Naive thymus-derived CD4-positive, alpha-beta T cell (primary cell): Measurements from ENCODE around the gene CIDEB. TPM values are rescaled to one million over a fixed set of nuclear protein-coding genes. Genes with fewer than 3 reads are reported as not detected.

Experiments used
- ATAC-seq: fragments of 150-1000 bp; cut with Tn5 transposase; 2 replicates; pipeline ENCODE4 v1.10.0; 2021; ENCODE audit warnings: mild to moderate bottlenecking, moderate library complexity
- CTCF ChIA-PET: fragments of 350-600 bp; sonication (Branson Sonifier 250); formaldehyde crosslinking; loops from one replicate; lab custom pipeline; 2021; ENCODE audit warnings: antibody characterized with exemption; lab: Charles Lee
- POLR2A ChIA-PET: fragments of 350-600 bp; sonication (Branson Sonifier 250); formaldehyde crosslinking; loops from one replicate; lab custom pipeline; 2021; ENCODE audit warnings: antibody characterized with exemption, inconsistent platforms; lab: Charles Lee
- DNase-seq, 9 donors: peaks; one replicate each; pipeline versions ENCODE4 v3.0.0 to v3.0.0-alpha.2; 2020 to 2022; ENCODE audit warnings: mixed read lengths in 1 of 9
- H3K27ac ChIP-seq: one replicate; pipeline ENCODE4 v1.7.0; 2013; ENCODE audit warnings: mild to moderate bottlenecking, low read depth, low read length, moderate library complexity
- H3K27me3 ChIP-seq, 2 donors: one replicate each; pipeline ENCODE4 v1.7.0; 2013; ENCODE audit warnings: low read length in 2 of 2, mild to moderate bottlenecking in 2 of 2, moderate library complexity in 2 of 2; ENCODE audit not compliant: control insufficient read depth in 2 of 2, insufficient read depth in 2 of 2
- H3K36me3 ChIP-seq, 3 experiments: 1 replicate in 2 of 3; 2 replicates in 1 of 3; pipeline ENCODE4 v1.7.0; 2013; ENCODE audit warnings: low read length in 3 of 3, mild to moderate bottlenecking in 3 of 3, moderate library complexity in 1 of 3; ENCODE audit not compliant: insufficient read depth in 3 of 3, control insufficient read depth in 2 of 3
- H3K4me1 ChIP-seq, 2 donors: one replicate each; pipeline ENCODE4 v1.7.0; 2013; ENCODE audit warnings: low read length in 2 of 2, mild to moderate bottlenecking in 2 of 2, moderate library complexity in 1 of 2; ENCODE audit not compliant: control insufficient read depth in 2 of 2, insufficient read depth in 2 of 2
- H3K4me3 ChIP-seq: 2 replicates; pipeline ENCODE4 v1.7.0; 2013; ENCODE audit warnings: mild to moderate bottlenecking, low read length
- H3K9me3 ChIP-seq, 3 experiments: 1 replicate in 2 of 3; 2 replicates in 1 of 3; pipeline ENCODE4 v1.7.0; 2013; ENCODE audit warnings: low read length in 3 of 3; ENCODE audit not compliant: control insufficient read depth in 2 of 3
- H3K27ac Mint-ChIP-seq, 9 donors: one replicate each; pipeline ENCODE4 v1.8.0; 2020 to 2022; ENCODE audit warnings: mixed read lengths in 9 of 9, mild to moderate bottlenecking in 8 of 9, moderate library complexity in 5 of 9, inconsistent platforms in 2 of 9
- H3K27me3 Mint-ChIP-seq, 5 donors: one replicate each; pipeline ENCODE4 v1.8.0; 2021 to 2022; ENCODE audit warnings: mixed read lengths in 5 of 5, mild to moderate bottlenecking in 1 of 5
- H3K36me3 Mint-ChIP-seq, 5 donors: one replicate each; pipeline ENCODE4 v1.8.0; 2020 to 2022; ENCODE audit warnings: mixed read lengths in 5 of 5, mild to moderate bottlenecking in 3 of 5, inconsistent platforms in 1 of 5
- H3K4me1 Mint-ChIP-seq, 7 donors: one replicate each; pipeline ENCODE4 v1.8.0; 2020 to 2022; ENCODE audit warnings: mixed read lengths in 7 of 7, mild to moderate bottlenecking in 3 of 7, inconsistent platforms in 1 of 7
- H3K4me3 Mint-ChIP-seq, 10 donors: one replicate each; pipeline ENCODE4 v1.8.0; 2020 to 2022; ENCODE audit warnings: mild to moderate bottlenecking in 10 of 10, mixed read lengths in 10 of 10, moderate library complexity in 6 of 10, inconsistent platforms in 2 of 10
- H3K9me3 Mint-ChIP-seq, 11 donors: one replicate each; pipeline ENCODE4 v1.8.0; 2020 to 2022; ENCODE audit warnings: mixed read lengths in 11 of 11, mild to moderate bottlenecking in 4 of 11, inconsistent platforms in 1 of 11, moderate library complexity in 1 of 11
- intact Hi-C, 2 donors: fragments of 100-400 bp; cut with micrococcal nuclease; formaldehyde crosslinking; loops; one replicate each; pipeline ENCODE4 v1.15.1; 2023
- polyA plus RNA-seq, 2 donors: library from polyadenylated mRNA; unstranded; fragments of 300-500 nt; fragmentation: Illumina TruSeq; gene quantifications; one replicate each; pipeline ENCODE4 v1.2.3, GENCODE V29; 2021
- total RNA-seq, 6 experiments: library from RNA in 5 of 6; stranded (reverse) in 5 of 6; gene quantifications; 1 replicate in 5 of 6; 2 replicates in 1 of 6; pipeline ENCODE4 v1.2.3 and lab custom pipeline; 2021 to 2026

The CIDEB gene
- total and polyA plus RNA-seq, 7 experiments from 2014 or later, result 16.4 to 31.5 (median 19.3) TPM

- Histone ChIP-seq H3K4me1 (peaks cover 17 to 21% of the 10 kb centered on the region in 2 donors), H3K36me3 (peaks cover 0 to 53% (median 0%) of the 10 kb centered on the region in 3 experiments), H3K4me3 (no peak overlapping the region), H3K27ac (no peak overlapping the region), H3K27me3 (no peaks in the 10 kb centered on the region), H3K9me3 (no peaks in the 10 kb centered on the region)
- DNase-seq, result no peak
- H3K27me3 Mint-ChIP-seq, result no peaks in the 10 kb centered on the region
- ChIA-PET POLR2A (interaction anchor here (1.2 to 4.8 kb wide), 5 partner anchors 27 to 56 kb away, joined by 3 to 87 read pairs (median 37); partner anchors contain the start of genes CHMP4A, DHRS1, LTB4R and LTB4R2), CTCF (interaction anchor here (1.2 to 4.0 kb wide), 3 partner anchors 26 to 64 kb away, joined by 4 to 24 read pairs (median 9); partner anchors contain the start of gene TINF2)
- H3K27ac Mint-ChIP-seq, result peak overlapping the region in 2 of 9 donors; percentile 21 to 46
- H3K4me1 Mint-ChIP-seq, result peaks cover 23 to 46% (median 38%) of the 10 kb centered on the region in 7 donors
- peaks cover 6 to 26% (median 15%) of the 10 kb centered on the region in 5 donors for H3K36me3 Mint-ChIP-seq
- peak overlapping the region in 4 of 10 donors; percentile 25 to 93 (median 35) for H3K4me3 Mint-ChIP-seq
- no peaks in the 10 kb centered on the region for H3K9me3 Mint-ChIP-seq
- no peak for ATAC-seq
- intact Hi-C loops, result no loop called here
Observed at GRCh38 chr14:24269368-24269767, 38.4 kb downstream of the CIDEB start.

GRCh38 chr14:24268225-24268624, 39.6 kb downstream of the CIDEB start:
- no peak overlapping the region for H3K27ac Mint-ChIP-seq
- no peaks in the 10 kb centered on the region for H3K9me3 Mint-ChIP-seq
- Histone ChIP-seq H3K9me3 (no peaks in the 10 kb centered on the region), H3K4me3 (no peak overlapping the region), H3K27ac (no peak overlapping the region), H3K36me3 (peaks cover 0 to 63% (median 0%) of the 10 kb centered on the region in 3 experiments), H3K4me1 (peaks cover 12 to 17% of the 10 kb centered on the region in 2 donors), H3K27me3 (no peaks in the 10 kb centered on the region)
- H3K27me3 Mint-ChIP-seq, result no peaks in the 10 kb centered on the region
- no peak for DNase-seq
- H3K4me1 Mint-ChIP-seq, result peaks cover 12 to 34% (median 27%) of the 10 kb centered on the region in 7 donors
- no peak for ATAC-seq
- ChIA-PET CTCF (interaction anchor here (0.6 to 1.2 kb wide), 3 partner anchors 25 to 29 kb away, joined by 3 to 4 read pairs (median 4); partner anchors contain the start of gene TINF2), POLR2A (interaction anchor here (1.3 to 4.8 kb wide), 2 partner anchors 25 to 55 kb away, joined by 3 to 87 read pairs; partner anchors contain the start of genes CHMP4A and TINF2)
- peaks cover 6 to 26% (median 15%) of the 10 kb centered on the region in 5 donors for H3K36me3 Mint-ChIP-seq
- no peak overlapping the region for H3K4me3 Mint-ChIP-seq
- intact Hi-C loops, result no loop called here

- H3K9me3 Mint-ChIP-seq, result no peaks in the 10 kb centered on the region
- ATAC-seq (no peak), DNase-seq (no peak)
- H3K27me3 ChIP-seq, result no peaks in the 10 kb centered on the region
- POLR2A ChIA-PET, result no interaction called here
- H3K4me1 ChIP-seq, result peaks cover 8 to 14% of the 10 kb centered on the region in 2 donors
- peaks cover 8 to 28% (median 21%) of the 10 kb centered on the region in 7 donors for H3K4me1 Mint-ChIP-seq
- no peak overlapping the region for H3K27ac ChIP-seq
- H3K36me3 ChIP-seq, result peaks cover 0 to 63% (median 0%) of the 10 kb centered on the region in 3 experiments
- peak overlapping the region in 1 of 10 donors; percentile 48 for H3K4me3 Mint-ChIP-seq
- no peaks in the 10 kb centered on the region for H3K27me3 Mint-ChIP-seq
- no peak overlapping the region for H3K27ac Mint-ChIP-seq
- H3K9me3 ChIP-seq, result no peaks in the 10 kb centered on the region
- H3K36me3 Mint-ChIP-seq, result peaks cover 6 to 27% (median 15%) of the 10 kb centered on the region in 5 donors
- no peak overlapping the region for H3K4me3 ChIP-seq
- intact Hi-C loops, result no loop called here
- CTCF ChIA-PET, result no interaction called here
Observed at GRCh38 chr14:24267516-24267915, 40.3 kb downstream of the CIDEB start.

GRCh38 chr14:24266344-24267244, 41.2 kb downstream of the CIDEB start:
- intact Hi-C loops, result no loop called here
- Histone ChIP-seq H3K36me3 (peaks cover 0 to 63% (median 0%) of the 10 kb centered on the region in 3 experiments), H3K9me3 (no peaks in the 10 kb centered on the region), H3K27ac (no peak overlapping the region), H3K27me3 (no peaks in the 10 kb centered on the region), H3K4me3 (no peak overlapping the region), H3K4me1 (peaks cover 0 to 7% of the 10 kb centered on the region in 2 donors)
- Mint-ChIP-seq H3K27me3 (no peaks in the 10 kb centered on the region), H3K36me3 (peaks cover 6 to 29% (median 15%) of the 10 kb centered on the region in 5 donors), H3K27ac (peak overlapping the region in 3 of 9 donors; percentile 18 to 73 (median 41)), H3K9me3 (no peaks in the 10 kb centered on the region), H3K4me1 (peaks cover 0 to 19% (median 12%) of the 10 kb centered on the region in 7 donors), H3K4me3 (peak overlapping the region in 1 of 10 donors; percentile 39)
- CTCF ChIA-PET, result interaction anchor here (1.3 kb wide), 1 partner anchor 71 kb away, joined by 3 read pairs; no protein-coding TSS in a partner anchor
- no peak for DNase-seq
- ATAC-seq, result no peak
- POLR2A ChIA-PET, result interaction anchor here (0.5 kb wide), 1 partner anchor 1710 kb away, joined by 3 read pairs; no protein-coding TSS in a partner anchor

- intact Hi-C loops, result no loop called here
- Histone ChIP-seq H3K27ac (no peak overlapping the region), H3K27me3 (no peaks in the 10 kb centered on the region), H3K4me1 (no peaks in the 10 kb centered on the region), H3K36me3 (peaks cover 0 to 64% (median 0%) of the 10 kb centered on the region in 3 experiments), H3K4me3 (no peak overlapping the region), H3K9me3 (no peaks in the 10 kb centered on the region)
- CTCF ChIA-PET, result interaction anchor here (0.6 to 0.7 kb wide), 2 partner anchors 34 to 39 kb away, joined by 3 read pairs; no protein-coding TSS in a partner anchor
- DNase-seq, result no peak
- Mint-ChIP-seq H3K9me3 (no peaks in the 10 kb centered on the region), H3K4me1 (peaks cover 0 to 7% (median 0%) of the 10 kb centered on the region in 7 donors), H3K4me3 (no peak overlapping the region), H3K27ac (peak overlapping the region in 1 of 9 donors; percentile 41), H3K27me3 (no peaks in the 10 kb centered on the region), H3K36me3 (peaks cover 6 to 37% (median 15%) of the 10 kb centered on the region in 5 donors)
- POLR2A ChIA-PET, result interaction anchor here (0.5 to 1.7 kb wide), 5 partner anchors 21 to 88 kb away, joined by 3 to 4 read pairs (median 3); partner anchors contain the start of genes DHRS1, GMPR2, NOP9 and TINF2
- ATAC-seq, result no peak
Observed at GRCh38 chr14:24264298-24264697, 43.5 kb downstream of the CIDEB start.

GRCh38 chr14:24263848-24264247, 43.9 kb downstream of the CIDEB start:
- Mint-ChIP-seq H3K36me3 (peaks cover 6 to 35% (median 15%) of the 10 kb centered on the region in 5 donors), H3K4me3 (no peak overlapping the region), H3K4me1 (peaks cover 0 to 7% (median 0%) of the 10 kb centered on the region in 7 donors), H3K27me3 (no peaks in the 10 kb centered on the region), H3K27ac (no peak overlapping the region), H3K9me3 (no peaks in the 10 kb centered on the region)
- H3K27ac ChIP-seq, result no peak overlapping the region
- intact Hi-C loops, result no loop called here
- H3K4me3 ChIP-seq, result no peak overlapping the region
- no peaks in the 10 kb centered on the region for H3K9me3 ChIP-seq
- ATAC-seq (no peak), DNase-seq (no peak)
- no peaks in the 10 kb centered on the region for H3K27me3 ChIP-seq
- POLR2A ChIA-PET, result interaction anchor here (0.6 to 1.5 kb wide), 3 partner anchors 21 to 87 kb away, joined by 3 to 4 read pairs (median 3); partner anchors contain the start of genes GMPR2 and TINF2
- CTCF ChIA-PET, result no interaction called here
- H3K4me1 ChIP-seq, result no peaks in the 10 kb centered on the region
- H3K36me3 ChIP-seq, result peaks cover 0 to 64% (median 0%) of the 10 kb centered on the region in 3 experiments
